A549 (cell line): ENCODE measurements around the gene CANT1. TPM values are rescaled to one million over a fixed set of nuclear protein-coding genes. Genes with fewer than 3 reads are reported as not detected.

ENCODE experiments used
- ATAC-seq, 2 experiments: fragments of 200-7000 bp in 1 of 2; fragments of >200 bp in 1 of 2; cut with Nextera tagmentation in 1 of 2; cut with Tn5 transposase in 1 of 2; 3 replicates each; pipeline versions ENCODE4 v1.8.0 to v1.9.1; 2018 to 2020; ENCODE audit warnings: mild to moderate bottlenecking in 1 of 2, moderate library complexity in 1 of 2
- CTCF ChIA-PET: fragments of 300-600 bp; sonication (Branson Sonifier 250); formaldehyde crosslinking; extraction: SDS; loops from one replicate; lab custom pipeline; 2021; ENCODE audit warnings: antibody characterized with exemption, inconsistent platforms; lab: Yijun Ruan, JAX
- POLR2A ChIA-PET: fragments of 350-600 bp; formaldehyde crosslinking; extraction: SDS; loops from one replicate; lab custom pipeline; 2021; ENCODE audit warnings: antibody characterized with exemption, inconsistent platforms; lab: Yijun Ruan, JAX
- DNase-seq, 2 experiments: peaks; one replicate each; pipeline versions ENCODE4 v3.0.0 to v3.0.0-alpha.2; 2011 to 2016; ENCODE audit warnings: low read depth in 1 of 2, low spot score in 1 of 2
- FAIRE-seq: peaks from 2 replicates; lab custom pipeline; 2011; peaks lifted over from hg19 to GRCh38; lab: Jason Lieb, UNC
- H3K27ac ChIP-seq, 2 experiments: fragments of >200 bp; sonication (Bioruptor Twin); formaldehyde crosslinking; 3 replicates each; pipeline ENCODE4 v1.5.1; 2016 to 2017
- H3K4me1 ChIP-seq: fragments of >200 bp; sonication (Bioruptor Twin); formaldehyde crosslinking; 3 replicates; pipeline ENCODE4 v1.6.1; 2016
- H3K4me2 ChIP-seq: fragments of >200 bp; sonication (Bioruptor Twin); formaldehyde crosslinking; 3 replicates; pipeline ENCODE4 v1.6.1; 2016
- H3K4me3 ChIP-seq: fragments of >200 bp; sonication (Bioruptor Twin); formaldehyde crosslinking; 3 replicates; pipeline ENCODE4 v1.5.1; 2016
- H3K9me3 ChIP-seq: fragments of >200 bp; sonication (Bioruptor Twin); formaldehyde crosslinking; 3 replicates; pipeline ENCODE4 v1.6.1; 2016
- E2F6 ChIP-seq: IDR thresholded peaks from 2 replicates; pipeline ENCODE4 v1.6.1; 2012; ENCODE audit warnings: low read depth, borderline replicate concordance
- ESRRA ChIP-seq: fragments of 150-350 bp; IDR thresholded peaks from 2 replicates; pipeline ENCODE4 v1.6.1; 2014; ENCODE audit warnings: mild to moderate bottlenecking, low read length, borderline replicate concordance
- FOSB ChIP-seq: fragments of 250-450 bp; sonication (Bioruptor Pico); IDR thresholded peaks from 2 replicates; pipeline ENCODE4 v1.5.0; 2020; ENCODE audit warnings: mild to moderate bottlenecking, moderate library complexity
- FOSL2 ChIP-seq, 2 experiments: fragments of 450-650 bp in 1 of 2; fragments of >200 bp in 1 of 2; sonication (Bioruptor Twin) in 1 of 2; formaldehyde crosslinking; IDR thresholded peaks; 2 replicates each; pipeline versions ENCODE4 v1.5.0 to v1.6.1; 2016 to 2020; ENCODE audit warnings: mild to moderate bottlenecking in 1 of 2, moderate library complexity in 1 of 2
- FOXS1 ChIP-seq: fragments of 250-450 bp; sonication (Bioruptor Pico); IDR thresholded peaks from 2 replicates; pipeline ENCODE4 v1.5.0; 2020; ENCODE audit warnings: mild to moderate bottlenecking, moderate library complexity
- HMGXB4 ChIP-seq: fragments of 250-450 bp; sonication (Bioruptor Pico); IDR thresholded peaks from 2 replicates; pipeline ENCODE4 v1.5.0; 2021; ENCODE audit warnings: mild to moderate bottlenecking, moderate library complexity, borderline replicate concordance
- HOXB13 ChIP-seq: fragments of 250-450 bp; sonication (Bioruptor Pico); IDR thresholded peaks from 2 replicates; pipeline ENCODE4 v1.5.0; 2020; ENCODE audit warnings: low read depth, mild to moderate bottlenecking, moderate library complexity
- JUN ChIP-seq, 2 experiments: fragments of >200 bp; sonication (Bioruptor Twin); formaldehyde crosslinking; IDR thresholded peaks; 2 replicates in 1 of 2; 3 replicates in 1 of 2; pipeline ENCODE4 v1.6.1; 2016 to 2017
- MAFK ChIP-seq: fragments of 450-650 bp; IDR thresholded peaks from 2 replicates; pipeline ENCODE4 v1.6.1; 2014; ENCODE audit not compliant: partially characterized antibody
- MYC ChIP-seq: IDR thresholded peaks from 2 replicates; pipeline ENCODE4 v1.6.1; 2012; ENCODE audit warnings: mild to moderate bottlenecking, inconsistent platforms, low read length, improper control_type of control experiment, borderline replicate concordance
- PBX3 ChIP-seq: IDR thresholded peaks from 2 replicates; pipeline ENCODE4 v1.6.1; 2012
- POLR2A ChIP-seq: IDR thresholded peaks from 2 replicates; pipeline ENCODE4 v1.6.1; 2012; ENCODE audit warnings: mild to moderate bottlenecking, low read length
- RARB ChIP-seq: fragments of 250-450 bp; sonication (Bioruptor Pico); IDR thresholded peaks from 2 replicates; pipeline ENCODE4 v1.8.0; 2021; ENCODE audit warnings: mild to moderate bottlenecking, moderate library complexity
- SREBF2 ChIP-seq: fragments of 450-650 bp; IDR thresholded peaks from 2 replicates; pipeline ENCODE4 v1.6.1; 2014; ENCODE audit warnings: mild to moderate bottlenecking, moderate library complexity
- TFCP2L1 ChIP-seq: fragments of 250-450 bp; sonication (Bioruptor Pico); IDR thresholded peaks from 2 replicates; pipeline ENCODE4 v1.5.0; 2021; ENCODE audit warnings: mild to moderate bottlenecking
- TP53 ChIP-seq: fragments of 250-450 bp; sonication (Bioruptor Pico); IDR thresholded peaks from 2 replicates; pipeline ENCODE4 v1.5.0; 2021; ENCODE audit warnings: mild to moderate bottlenecking, moderate library complexity
- ZFP36 ChIP-seq: fragments of 450-650 bp; IDR thresholded peaks from 2 replicates; pipeline ENCODE4 v1.6.1; 2014; ENCODE audit warnings: borderline replicate concordance; ENCODE audit not compliant: partially characterized antibody
- ZNF302 ChIP-seq: fragments of 250-450 bp; sonication (Bioruptor Pico); IDR thresholded peaks from 2 replicates; pipeline ENCODE4 v1.9.0; 2021; ENCODE audit warnings: inconsistent platforms, mild to moderate bottlenecking, moderate library complexity
- WGBS: methylation state at CpG from one replicate; pipeline ENCODE4 v1.1.6; 2017; ENCODE audit errors: missing lambda C conversion rate; 5-methylcytosine and 5-hydroxymethylcytosine counted together
- polyA plus RNA-seq, 4 experiments: library from polyadenylated mRNA; depleted of rRNA in 3 of 4; stranded (reverse); fragments of >200 nt; fragmentation: RNase III in 1 of 4; extraction: RNeasy Plus Mini Kit Qiagen cat#74134 plus additional on column Dnase treatment in 1 of 4; gene quantifications; 2 replicates in 3 of 4; 3 replicates in 1 of 4; pipeline ENCODE4 v1.2.3, GENCODE V29; 2011 to 2017

Gene CANT1
- polyA plus RNA-seq, 2 of the 4 experiments (the other 2 are of a cell fraction): 65.5 to 67.6 TPM

- POLR2A ChIA-PET: no interaction called here
- 75% methylated on average over 12 of the region's 12 CpGs for WGBS
- Histone ChIP-seq H3K27ac (peak overlapping the region in 1 of 2 experiments; percentile 21; a peak in 3 of 6 replicates), H3K4me2 (0 out of 3 replicates have a peak overlapping the region, but pooled peaks have one; percentile 4), H3K9me3 (0 out of 3 replicates have a peak, but pooled peaks cover under 1% of the 10 kb centered on the region), H3K4me1 (peaks cover 31% of the 10 kb centered on the region), H3K4me3 (no peak overlapping the region)
- DNase-seq (peak in 1 of 2 experiments; percentile 47), FAIRE-seq (no peak), ATAC-seq (no peak)
- TF ChIP-seq MAFK (no peak), ZNF302 (CRISPR knock-in tag) (no peak), ESRRA (no peak), JUN (IDR thresholded peaks at IDR 0.05) (no peak), FOSL2 (IDR thresholded peaks at IDR 0.05) (no peak), FOSL2 (CRISPR knock-in tag; IDR thresholded peaks at IDR 0.05) (no peak), TFCP2L1 (CRISPR knock-in tag) (no peak), FOSB (no peak), HOXB13 (no peak), E2F6 (no peak), MYC (no peak), TP53 (CRISPR knock-in tag) (no peak), POLR2A (no peak), HMGXB4 (no peak), FOXS1 (CRISPR knock-in tag) (no peak)
- CTCF ChIA-PET: interaction anchor here (0.5 to 9.1 kb wide), 4 partner anchors 15 to 365 kb away, joined by 3 to 103 read pairs (median 11); no protein-coding TSS in a partner anchor
Observed at GRCh38 chr17:78957128-78957527, 52.4 kb downstream of the CANT1 start.

GRCh38 chr17:78956254-78956653 is 53.3 kb downstream of the CANT1 start:
- WGBS: 89% methylated on average over 10 of the region's 11 CpGs
- H3K4me1 ChIP-seq: peaks cover 28% of the 10 kb centered on the region
- FAIRE-seq (no peak), DNase-seq (no peak), ATAC-seq (no peak)
- H3K9me3 ChIP-seq: peaks cover 8% of the 10 kb centered on the region
- TF ChIP-seq PBX3: no peak
- no peak for TF ChIP-seq FOSL2 (IDR thresholded peaks at IDR 0.05)
- TF ChIP-seq FOSL2 (CRISPR knock-in tag; IDR thresholded peaks at IDR 0.05): 0 out of 2 replicates have a peak, but pooled peaks have one; percentile 18
- H3K27ac ChIP-seq: peak overlapping the region in 1 of 2 experiments; percentile 59; a peak in 4 of 6 replicates
- ChIA-PET CTCF (interaction anchor here (4.2 to 9.1 kb wide), 2 partner anchors 16 to 19 kb away, joined by 15 to 103 read pairs; no protein-coding TSS in a partner anchor), POLR2A (no interaction called here)
- H3K4me2 ChIP-seq: no peak overlapping the region
- H3K4me3 ChIP-seq: no peak overlapping the region

GRCh38 chr17:78954684-78955083 is 54.9 kb downstream of the CANT1 start:
- no peak for ATAC-seq

More at GRCh38 chr17:78954684-78955083, 54.9 kb downstream of the CANT1 start:
- peaks cover 24% of the 10 kb centered on the region for H3K9me3 ChIP-seq
- H3K4me2 ChIP-seq: no peak overlapping the region
- POLR2A ChIA-PET: no interaction called here
- DNase-seq (no peak), FAIRE-seq (no peak)
- CTCF ChIA-PET: interaction anchor here (1.3 to 5.7 kb wide), 7 partner anchors 12 to 91 kb away, joined by 3 to 62 read pairs (median 10); no protein-coding TSS in a partner anchor
- 87% methylated on average over 14 of the region's 14 CpGs for WGBS
- peaks cover 25% of the 10 kb centered on the region for H3K4me1 ChIP-seq
- H3K4me3 ChIP-seq: no peak overlapping the region
- peak overlapping the region in 1 of 2 experiments; percentile 8; a peak in 1 of 6 replicates for H3K27ac ChIP-seq
- TF ChIP-seq ZFP36 (no peak), RARB (CRISPR knock-in tag) (no peak), JUN (IDR thresholded peaks at IDR 0.05) (no peak), FOXS1 (CRISPR knock-in tag) (no peak), HMGXB4 (no peak), SREBF2 (no peak)
- TF ChIP-seq, all 56 proteins: peak for 0
